NCI-H2107 (cell line): Measurements from ENCODE around the gene IQCM.

Experiments used
- DNase-seq: peaks from one replicate; lab custom pipeline; 2025; lab: John Stamatoyannopoulos, UW

Gene IQCM

GRCh38 chr4:149768477-149768876, 47.2 kb downstream of the IQCM start:
- no peak for DNase-seq

- no peak for DNase-seq
These were observed 49.5 kb downstream of the IQCM start for GRCh38 chr4:149766135-149766534.

GRCh38 chr4:149765630-149766029, 50.0 kb downstream of the IQCM start:
- DNase-seq, result no peak

GRCh38 chr4:149755969-149756368, 59.7 kb downstream of the IQCM start:
- DNase-seq, result no peak

GRCh38 chr4:149754526-149754925, 61.1 kb downstream of the IQCM start:
- DNase-seq, result no peak

GRCh38 chr4:149752729-149753128, 62.9 kb downstream of the IQCM start:
- no peak for DNase-seq

GRCh38 chr4:149751174-149751573, 64.5 kb downstream of the IQCM start:
- DNase-seq, result no peak

- no peak for DNase-seq
These were observed 65.9 kb downstream of the IQCM start for GRCh38 chr4:149749784-149750183.

- no peak for DNase-seq
These were observed 68.0 kb downstream of the IQCM start for GRCh38 chr4:149747646-149748045.

GRCh38 chr4:149746276-149746675, 69.4 kb downstream of the IQCM start:
- DNase-seq, result no peak

- no peak for DNase-seq
These were observed 74.3 kb downstream of the IQCM start for GRCh38 chr4:149741186-149741831.

GRCh38 chr4:149738156-149738555, 77.5 kb downstream of the IQCM start:
- DNase-seq, result no peak

- DNase-seq, result no peak
These were observed 79.8 kb downstream of the IQCM start for GRCh38 chr4:149735796-149736195.

GRCh38 chr4:149728444-149728843, 87.2 kb downstream of the IQCM start:
- DNase-seq, result no peak

GRCh38 chr4:149727663-149728062, 88.0 kb downstream of the IQCM start:
- DNase-seq, result no peak

- no peak for DNase-seq
These were observed 92.6 kb downstream of the IQCM start for GRCh38 chr4:149723065-149723464.

- DNase-seq, result no peak
These were observed 95.8 kb downstream of the IQCM start for GRCh38 chr4:149719806-149720205.

- no peak for DNase-seq
These were observed 96.3 kb downstream of the IQCM start for GRCh38 chr4:149719357-149719756.

GRCh38 chr4:149718500-149718899, 97.1 kb downstream of the IQCM start:
- DNase-seq, result no peak

GRCh38 chr4:149716728-149717127, 98.9 kb downstream of the IQCM start:
- DNase-seq, result no peak

- DNase-seq, result no peak
These were observed 99.6 kb downstream of the IQCM start for GRCh38 chr4:149715822-149716585.

GRCh38 chr4:149713031-149713430, 102.6 kb downstream of the IQCM start:
- DNase-seq, result no peak

GRCh38 chr4:149711593-149712365, 103.9 kb downstream of the IQCM start:
- no peak for DNase-seq
